ENCODE measurements around the gene ERC2. TPM values are rescaled to one million over a fixed set of nuclear protein-coding genes. Genes with fewer than 3 reads are reported as not detected.
A peak's percentile ranks its signal among the peaks of the same experiment; 100 is the strongest.

The ERC2 gene
- total RNA-seq, 4 donors from 2014 or later: 5.3 to 8.8 (median 7.8) TPM

- intact Hi-C loops (cut with DNase I): no loop called here
- H3K36me3 ChIP-seq: no peaks in the 10 kb centered on the region
- no peaks in the 10 kb centered on the region for H3K9me3 ChIP-seq
- no peak overlapping the region for H3K4me3 ChIP-seq (replicated peaks in 1 of 3)
- 90 to 96% methylated on average over 5 of the region's 5 CpGs for WGBS, 2 donors
- no peak for TF ChIP-seq POLR2A (IDR thresholded peaks at IDR 0.05)
- TF ChIP-seq CTCF (IDR thresholded peaks at IDR 0.05): no peak
- no peak overlapping the region for H3K27ac ChIP-seq
- no peak for DNase-seq
- H3K4me1 ChIP-seq: no peaks in the 10 kb centered on the region
- no peaks in the 10 kb centered on the region for H3K27me3 ChIP-seq
Observed at GRCh38 chr3:55984626-55985025, 483.6 kb downstream of the ERC2 start.

- Histone ChIP-seq H3K36me3 (no peaks in the 10 kb centered on the region), H3K4me1 (no peaks in the 10 kb centered on the region), H3K27ac (no peak overlapping the region), H3K27me3 (no peaks in the 10 kb centered on the region), H3K4me3 (replicated peaks in 1 of 3) (no peak overlapping the region), H3K9me3 (no peaks in the 10 kb centered on the region)
- TF ChIP-seq CTCF (IDR thresholded peaks at IDR 0.05) (no peak), POLR2A (IDR thresholded peaks at IDR 0.05) (no peak)
- WGBS, 2 donors: 91 to 95% methylated on average over 6 of the region's 6 CpGs
- intact Hi-C loops (cut with DNase I): no loop called here
- DNase-seq: no peak
Observed at GRCh38 chr3:55978953-55979352, 489.3 kb downstream of the ERC2 start.

- 47 to 50% methylated on average over 12 to 13 of the region's 13 CpGs for WGBS, 2 donors
- no peaks in the 10 kb centered on the region for H3K4me1 ChIP-seq
- no peak overlapping the region for H3K4me3 ChIP-seq (replicated peaks in 1 of 3)
- no peaks in the 10 kb centered on the region for H3K36me3 ChIP-seq
- TF ChIP-seq CTCF (IDR thresholded peaks at IDR 0.05) (no peak), POLR2A (IDR thresholded peaks at IDR 0.05) (no peak)
- DNase-seq: peak; percentile 2 to 4
- no peaks in the 10 kb centered on the region for H3K9me3 ChIP-seq
- H3K27ac ChIP-seq: no peak overlapping the region
- intact Hi-C loops (cut with DNase I): no loop called here
- H3K27me3 ChIP-seq: no peaks in the 10 kb centered on the region
Observed at GRCh38 chr3:55974421-55975165, 493.7 kb downstream of the ERC2 start.

GRCh38 chr3:55969634-55970033 is 498.6 kb downstream of the ERC2 start:
- Histone ChIP-seq H3K4me1 (no peaks in the 10 kb centered on the region), H3K36me3 (no peaks in the 10 kb centered on the region), H3K4me3 (replicated peaks in 1 of 3) (no peak overlapping the region), H3K27me3 (no peaks in the 10 kb centered on the region), H3K27ac (no peak overlapping the region), H3K9me3 (no peaks in the 10 kb centered on the region)
- DNase-seq: no peak
- WGBS, 2 donors: 97 to 99% methylated on average over 2 of the region's 2 CpGs
- intact Hi-C loops (cut with DNase I): no loop called here
- TF ChIP-seq POLR2A (IDR thresholded peaks at IDR 0.05) (no peak), CTCF (IDR thresholded peaks at IDR 0.05) (no peak)

GRCh38 chr3:55968331-55968730 is 499.9 kb downstream of the ERC2 start:
- intact Hi-C loops (cut with DNase I): no loop called here
- Histone ChIP-seq H3K4me1 (no peaks in the 10 kb centered on the region), H3K4me3 (replicated peaks in 1 of 3) (no peak overlapping the region), H3K9me3 (no peaks in the 10 kb centered on the region), H3K27me3 (no peaks in the 10 kb centered on the region), H3K27ac (no peak overlapping the region), H3K36me3 (no peaks in the 10 kb centered on the region)
- 80 to 88% methylated on average over 6 of the region's 6 CpGs for WGBS, 2 donors
- DNase-seq: no peak
- TF ChIP-seq POLR2A (IDR thresholded peaks at IDR 0.05) (no peak), CTCF (IDR thresholded peaks at IDR 0.05) (no peak)
